ENCODE data around the gene RUVBL1.
A peak's percentile ranks its signal among the peaks of the same experiment; 100 is the strongest.

Gene RUVBL1

DNA sequence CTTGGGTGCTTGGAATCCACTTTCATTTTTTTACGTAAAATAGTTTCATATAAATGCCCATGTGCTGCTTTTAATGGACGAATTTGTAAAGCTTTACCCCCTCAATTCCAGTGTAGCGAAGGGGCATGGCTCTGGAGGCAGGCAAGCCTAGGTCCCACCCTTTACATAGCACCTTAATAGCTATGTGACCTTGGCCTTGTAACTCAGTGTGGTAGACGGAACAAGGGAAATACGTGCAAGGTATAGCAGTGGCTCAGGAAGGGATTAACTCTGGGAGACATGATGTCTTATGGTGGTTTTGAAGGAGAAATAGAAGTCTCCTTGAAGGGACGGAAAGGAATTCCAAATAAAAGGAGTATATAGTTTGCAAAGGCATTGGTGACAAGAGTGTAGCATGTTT is 70.0 kb downstream of the RUVBL1 start (continued):
- TF ChIP-seq, protein P1, sequence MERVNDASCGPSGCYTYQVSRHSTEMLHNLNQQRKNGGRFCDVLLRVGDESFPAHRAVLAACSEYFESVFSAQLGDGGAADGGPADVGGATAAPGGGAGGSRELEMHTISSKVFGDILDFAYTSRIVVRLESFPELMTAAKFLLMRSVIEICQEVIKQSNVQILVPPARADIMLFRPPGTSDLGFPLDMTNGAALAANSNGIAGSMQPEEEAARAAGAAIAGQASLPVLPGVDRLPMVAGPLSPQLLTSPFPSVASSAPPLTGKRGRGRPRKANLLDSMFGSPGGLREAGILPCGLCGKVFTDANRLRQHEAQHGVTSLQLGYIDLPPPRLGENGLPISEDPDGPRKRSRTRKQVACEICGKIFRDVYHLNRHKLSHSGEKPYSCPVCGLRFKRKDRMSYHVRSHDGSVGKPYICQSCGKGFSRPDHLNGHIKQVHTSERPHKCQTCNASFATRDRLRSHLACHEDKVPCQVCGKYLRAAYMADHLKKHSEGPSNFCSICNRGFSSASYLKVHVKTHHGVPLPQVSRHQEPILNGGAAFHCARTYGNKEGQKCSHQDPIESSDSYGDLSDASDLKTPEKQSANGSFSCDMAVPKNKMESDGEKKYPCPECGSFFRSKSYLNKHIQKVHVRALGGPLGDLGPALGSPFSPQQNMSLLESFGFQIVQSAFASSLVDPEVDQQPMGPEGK (CRISPR knock-in tag; IDR thresholded peaks at IDR 0.05; ENCODE audit: borderline replicate concordance) = no peak
- no peak for TF ChIP-seq ZFP3 (CRISPR knock-in tag; IDR thresholded peaks at IDR 0.05)
- no peak for TF ChIP-seq ZNF8 (CRISPR knock-in tag; IDR thresholded peaks at IDR 0.05)
- TF ChIP-seq BACH2 (CRISPR knock-in tag; IDR thresholded peaks at IDR 0.05; ENCODE audit: borderline replicate concordance) = no peak

DNA sequence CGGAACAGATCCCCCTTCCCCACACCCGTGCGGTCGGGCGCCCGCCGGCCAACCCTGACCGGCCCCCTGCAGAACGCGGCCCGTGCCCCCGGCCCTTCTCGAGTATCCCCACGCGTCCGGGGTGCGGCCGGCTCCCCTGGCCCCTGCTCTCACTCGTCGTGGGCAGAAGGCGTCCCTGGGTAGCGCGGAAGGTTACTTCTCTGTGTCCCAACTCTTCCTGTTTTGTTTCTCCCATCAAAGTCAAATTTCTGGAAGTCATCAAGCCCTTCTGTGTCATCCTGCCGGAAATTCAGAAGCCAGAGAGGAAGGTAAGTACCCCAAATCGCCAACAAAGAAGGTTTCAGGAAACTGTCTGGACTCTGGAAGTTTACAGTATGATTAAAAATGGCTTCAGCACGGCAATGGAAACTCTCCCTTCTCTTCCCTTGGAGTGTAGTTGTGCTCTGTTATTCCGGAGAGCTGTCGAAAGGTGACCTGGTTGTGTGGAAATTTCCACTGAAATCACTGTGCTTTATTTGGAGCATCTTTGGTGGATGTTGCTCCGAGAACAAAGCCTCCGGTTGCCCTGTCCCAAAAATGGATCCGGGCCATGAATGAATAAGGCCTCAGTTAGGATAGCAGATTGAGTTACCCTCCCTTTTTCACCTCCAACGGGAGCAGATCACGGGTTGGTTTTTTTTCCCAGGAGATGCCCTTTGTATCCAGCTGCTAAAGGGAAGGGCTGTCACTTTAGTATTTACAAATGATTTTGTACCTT is 70.8 kb downstream of the RUVBL1 start:
- TF ChIP-seq CSDC2 (CRISPR knock-in tag; IDR thresholded peaks at IDR 0.05) (no peak), SNAI2 (CRISPR knock-in tag; IDR thresholded peaks at IDR 0.05) (no peak), ZNF8 (CRISPR knock-in tag; IDR thresholded peaks at IDR 0.05) (no peak), ZNF70 (CRISPR knock-in tag; IDR thresholded peaks at IDR 0.05) (no peak), PPARA (CRISPR knock-in tag; IDR thresholded peaks at IDR 0.05; ENCODE audit: borderline replicate concordance) (no peak), ARNTL (CRISPR knock-in tag; IDR thresholded peaks at IDR 0.05; ENCODE audit: borderline replicate concordance, low read depth) (no peak), ZC3H10 (CRISPR knock-in tag; IDR thresholded peaks at IDR 0.05) (no peak), ISL1 (CRISPR knock-in tag; IDR thresholded peaks at IDR 0.05) (no peak), ZFP30 (CRISPR knock-in tag; IDR thresholded peaks at IDR 0.05) (no peak), ZFP3 (CRISPR knock-in tag; IDR thresholded peaks at IDR 0.05) (no peak), GLIS3 (CRISPR knock-in tag; IDR thresholded peaks at IDR 0.05) (no peak), ZNF565 (CRISPR knock-in tag; conservative IDR thresholded peaks at IDR 0.05; ENCODE audit: low read depth) (no peak), RARB (CRISPR knock-in tag; IDR thresholded peaks at IDR 0.05) (no peak)
- TF ChIP-seq, protein P2, sequence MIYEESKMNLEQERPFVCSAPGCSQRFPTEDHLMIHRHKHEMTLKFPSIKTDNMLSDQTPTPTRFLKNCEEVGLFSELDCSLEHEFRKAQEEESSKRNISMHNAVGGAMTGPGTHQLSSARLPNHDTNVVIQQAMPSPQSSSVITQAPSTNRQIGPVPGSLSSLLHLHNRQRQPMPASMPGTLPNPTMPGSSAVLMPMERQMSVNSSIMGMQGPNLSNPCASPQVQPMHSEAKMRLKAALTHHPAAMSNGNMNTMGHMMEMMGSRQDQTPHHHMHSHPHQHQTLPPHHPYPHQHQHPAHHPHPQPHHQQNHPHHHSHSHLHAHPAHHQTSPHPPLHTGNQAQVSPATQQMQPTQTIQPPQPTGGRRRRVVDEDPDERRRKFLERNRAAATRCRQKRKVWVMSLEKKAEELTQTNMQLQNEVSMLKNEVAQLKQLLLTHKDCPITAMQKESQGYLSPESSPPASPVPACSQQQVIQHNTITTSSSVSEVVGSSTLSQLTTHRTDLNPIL (CRISPR knock-in tag; IDR thresholded peaks at IDR 0.05; ENCODE audit: low read depth) = no peak
- TF ChIP-seq, protein P3, sequence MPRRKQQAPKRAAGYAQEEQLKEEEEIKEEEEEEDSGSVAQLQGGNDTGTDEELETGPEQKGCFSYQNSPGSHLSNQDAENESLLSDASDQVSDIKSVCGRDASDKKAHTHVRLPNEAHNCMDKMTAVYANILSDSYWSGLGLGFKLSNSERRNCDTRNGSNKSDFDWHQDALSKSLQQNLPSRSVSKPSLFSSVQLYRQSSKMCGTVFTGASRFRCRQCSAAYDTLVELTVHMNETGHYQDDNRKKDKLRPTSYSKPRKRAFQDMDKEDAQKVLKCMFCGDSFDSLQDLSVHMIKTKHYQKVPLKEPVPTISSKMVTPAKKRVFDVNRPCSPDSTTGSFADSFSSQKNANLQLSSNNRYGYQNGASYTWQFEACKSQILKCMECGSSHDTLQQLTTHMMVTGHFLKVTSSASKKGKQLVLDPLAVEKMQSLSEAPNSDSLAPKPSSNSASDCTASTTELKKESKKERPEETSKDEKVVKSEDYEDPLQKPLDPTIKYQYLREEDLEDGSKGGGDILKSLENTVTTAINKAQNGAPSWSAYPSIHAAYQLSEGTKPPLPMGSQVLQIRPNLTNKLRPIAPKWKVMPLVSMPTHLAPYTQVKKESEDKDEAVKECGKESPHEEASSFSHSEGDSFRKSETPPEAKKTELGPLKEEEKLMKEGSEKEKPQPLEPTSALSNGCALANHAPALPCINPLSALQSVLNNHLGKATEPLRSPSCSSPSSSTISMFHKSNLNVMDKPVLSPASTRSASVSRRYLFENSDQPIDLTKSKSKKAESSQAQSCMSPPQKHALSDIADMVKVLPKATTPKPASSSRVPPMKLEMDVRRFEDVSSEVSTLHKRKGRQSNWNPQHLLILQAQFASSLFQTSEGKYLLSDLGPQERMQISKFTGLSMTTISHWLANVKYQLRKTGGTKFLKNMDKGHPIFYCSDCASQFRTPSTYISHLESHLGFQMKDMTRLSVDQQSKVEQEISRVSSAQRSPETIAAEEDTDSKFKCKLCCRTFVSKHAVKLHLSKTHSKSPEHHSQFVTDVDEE (CRISPR knock-in tag; IDR thresholded peaks at IDR 0.05) = no peak
- TF ChIP-seq, protein P4, sequence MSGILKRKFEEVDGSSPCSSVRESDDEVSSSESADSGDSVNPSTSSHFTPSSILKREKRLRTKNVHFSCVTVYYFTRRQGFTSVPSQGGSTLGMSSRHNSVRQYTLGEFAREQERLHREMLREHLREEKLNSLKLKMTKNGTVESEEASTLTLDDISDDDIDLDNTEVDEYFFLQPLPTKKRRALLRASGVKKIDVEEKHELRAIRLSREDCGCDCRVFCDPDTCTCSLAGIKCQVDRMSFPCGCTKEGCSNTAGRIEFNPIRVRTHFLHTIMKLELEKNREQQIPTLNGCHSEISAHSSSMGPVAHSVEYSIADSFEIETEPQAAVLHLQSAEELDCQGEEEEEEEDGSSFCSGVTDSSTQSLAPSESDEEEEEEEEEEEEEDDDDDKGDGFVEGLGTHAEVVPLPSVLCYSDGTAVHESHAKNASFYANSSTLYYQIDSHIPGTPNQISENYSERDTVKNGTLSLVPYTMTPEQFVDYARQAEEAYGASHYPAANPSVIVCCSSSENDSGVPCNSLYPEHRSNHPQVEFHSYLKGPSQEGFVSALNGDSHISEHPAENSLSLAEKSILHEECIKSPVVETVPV (CRISPR knock-in tag; IDR thresholded peaks at IDR 0.05) = no peak
- TF ChIP-seq, protein P5, sequence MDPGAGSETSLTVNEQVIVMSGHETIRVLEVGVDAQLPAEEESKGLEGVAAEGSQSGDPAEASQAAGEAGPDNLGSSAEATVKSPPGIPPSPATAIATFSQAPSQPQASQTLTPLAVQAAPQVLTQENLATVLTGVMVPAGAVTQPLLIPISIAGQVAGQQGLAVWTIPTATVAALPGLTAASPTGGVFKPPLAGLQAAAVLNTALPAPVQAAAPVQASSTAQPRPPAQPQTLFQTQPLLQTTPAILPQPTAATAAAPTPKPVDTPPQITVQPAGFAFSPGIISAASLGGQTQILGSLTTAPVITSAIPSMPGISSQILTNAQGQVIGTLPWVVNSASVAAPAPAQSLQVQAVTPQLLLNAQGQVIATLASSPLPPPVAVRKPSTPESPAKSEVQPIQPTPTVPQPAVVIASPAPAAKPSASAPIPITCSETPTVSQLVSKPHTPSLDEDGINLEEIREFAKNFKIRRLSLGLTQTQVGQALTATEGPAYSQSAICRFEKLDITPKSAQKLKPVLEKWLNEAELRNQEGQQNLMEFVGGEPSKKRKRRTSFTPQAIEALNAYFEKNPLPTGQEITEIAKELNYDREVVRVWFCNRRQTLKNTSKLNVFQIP (CRISPR knock-in tag; IDR thresholded peaks at IDR 0.05; ENCODE audit: borderline replicate concordance, low read depth) = no peak
- TF ChIP-seq, protein P1 (CRISPR knock-in tag; IDR thresholded peaks at IDR 0.05; ENCODE audit: borderline replicate concordance) = no peak
- peak; percentile 7; the same call in 2 of the 3 replicates for ATAC-seq

Data from SK-N-SH treated with all-trans-retinoic acid at 6 μM for 48 hours (cell line).